ENCODE results near the gene PPARD. TPM values are rescaled to one million over a fixed set of nuclear protein-coding genes. Genes with fewer than 3 reads are reported as not detected.

PPARD gene
- total and polyA plus RNA-seq, 2 donors from 2014 or later, result 13.2 to 24.4 TPM

GRCh38 chr6:35419961-35420360, 77.6 kb downstream of the PPARD start:
- H3K9me3 ChIP-seq (ENCODE audit: control insufficient read depth in 2 of 3, insufficient read depth in 1 of 3, low read length in 3 of 3), result no peaks in the 10 kb centered on the region
- H3K36me3 ChIP-seq (ENCODE audit: control insufficient read depth in 2 of 3, insufficient read depth in 3 of 3, low read length in 3 of 3), result peaks cover 0 to 25% (median 11%) of the 10 kb centered on the region in 3 donors
- H3K27ac ChIP-seq (ENCODE audit: low read depth in 2 of 2, low read length in 2 of 2), result no peak overlapping the region
- intact Hi-C loops (cut with DNase I), result no loop called here
- peaks cover 0 to under 1% (median 0%) of the 10 kb centered on the region in 3 donors for H3K4me1 ChIP-seq (ENCODE audit: control insufficient read depth in 2 of 3, insufficient read depth in 2 of 3, low read depth in 1 of 3, low read length in 3 of 3)
- FAIRE-seq (no peak), DNase-seq (no peak)
- no peak overlapping the region for H3K9ac ChIP-seq (ENCODE audit: low read length in 3 of 3)
- H3K27me3 ChIP-seq (ENCODE audit: control insufficient read depth, insufficient read depth, low read length), result no peaks in the 10 kb centered on the region
- H3K4me3 ChIP-seq (ENCODE audit: low read length in 3 of 3), result no peak overlapping the region
- TF ChIP-seq CTCF (IDR thresholded peaks at IDR 0.05; ENCODE audit: borderline replicate concordance, extremely low read depth, insufficient read depth), result no peak

- FAIRE-seq (no peak), DNase-seq (no peak)
- H3K27ac ChIP-seq (ENCODE audit: low read depth in 2 of 2, low read length in 2 of 2), result no peak overlapping the region
Measured at GRCh38 chr6:35425284-35425683, 82.9 kb downstream of the PPARD start.

GRCh38 chr6:35426074-35426473, 83.7 kb downstream of the PPARD start:
- peaks cover 0 to 16% (median 10%) of the 10 kb centered on the region in 3 donors for H3K36me3 ChIP-seq (ENCODE audit: control insufficient read depth in 2 of 3, insufficient read depth in 3 of 3, low read length in 3 of 3)
- no peak overlapping the region for H3K27ac ChIP-seq (ENCODE audit: low read depth in 2 of 2, low read length in 2 of 2)
- H3K27me3 ChIP-seq (ENCODE audit: control insufficient read depth, insufficient read depth, low read length), result no peaks in the 10 kb centered on the region
- intact Hi-C loops (cut with DNase I), result no loop called here
- TF ChIP-seq CTCF (IDR thresholded peaks at IDR 0.05; ENCODE audit: borderline replicate concordance, extremely low read depth, insufficient read depth), result no peak
- no peak overlapping the region for H3K9ac ChIP-seq (ENCODE audit: low read length in 3 of 3)
- peaks cover 0 to 7% (median 3%) of the 10 kb centered on the region in 3 donors for H3K9me3 ChIP-seq (ENCODE audit: control insufficient read depth in 2 of 3, insufficient read depth in 1 of 3, low read length in 3 of 3)
- DNase-seq (no peak), FAIRE-seq (no peak)
- no peaks in the 10 kb centered on the region for H3K4me1 ChIP-seq (ENCODE audit: control insufficient read depth in 2 of 3, insufficient read depth in 2 of 3, low read depth in 1 of 3, low read length in 3 of 3)
- H3K4me3 ChIP-seq (ENCODE audit: low read length in 3 of 3), result no peak overlapping the region

More at GRCh38 chr6:35425284-35425683, 82.9 kb downstream of the PPARD start:
- Histone ChIP-seq H3K27me3 (ENCODE audit: control insufficient read depth, insufficient read depth, low read length) (no peaks in the 10 kb centered on the region), H3K4me3 (ENCODE audit: low read length in 3 of 3) (no peak overlapping the region), H3K4me1 (ENCODE audit: control insufficient read depth in 2 of 3, insufficient read depth in 2 of 3, low read depth in 1 of 3, low read length in 3 of 3) (no peaks in the 10 kb centered on the region), H3K36me3 (ENCODE audit: control insufficient read depth in 2 of 3, insufficient read depth in 3 of 3, low read length in 3 of 3) (peaks cover 0 to 16% (median 10%) of the 10 kb centered on the region in 3 donors), H3K9ac (ENCODE audit: low read length in 3 of 3) (no peak overlapping the region), H3K9me3 (ENCODE audit: control insufficient read depth in 2 of 3, insufficient read depth in 1 of 3, low read length in 3 of 3) (peaks cover 0 to 7% (median 3%) of the 10 kb centered on the region in 3 donors)
- intact Hi-C loops (cut with DNase I), result no loop called here
- no peak for TF ChIP-seq CTCF (IDR thresholded peaks at IDR 0.05; ENCODE audit: borderline replicate concordance, extremely low read depth, insufficient read depth)

GRCh38 chr6:35427435-35427834, 85.1 kb downstream of the PPARD start:
- no peak for TF ChIP-seq CTCF (IDR thresholded peaks at IDR 0.05; ENCODE audit: borderline replicate concordance, extremely low read depth, insufficient read depth)
- Histone ChIP-seq H3K4me3 (ENCODE audit: low read length in 3 of 3) (no peak overlapping the region), H3K36me3 (ENCODE audit: control insufficient read depth in 2 of 3, insufficient read depth in 3 of 3, low read length in 3 of 3) (peaks cover 0 to 7% (median 4%) of the 10 kb centered on the region in 3 donors), H3K4me1 (ENCODE audit: control insufficient read depth in 2 of 3, insufficient read depth in 2 of 3, low read depth in 1 of 3, low read length in 3 of 3) (no peaks in the 10 kb centered on the region), H3K9me3 (ENCODE audit: control insufficient read depth in 2 of 3, insufficient read depth in 1 of 3, low read length in 3 of 3) (peaks cover 0 to 7% (median 3%) of the 10 kb centered on the region in 3 donors), H3K27ac (ENCODE audit: low read depth in 2 of 2, low read length in 2 of 2) (no peak overlapping the region), H3K9ac (ENCODE audit: low read length in 3 of 3) (no peak overlapping the region), H3K27me3 (ENCODE audit: control insufficient read depth, insufficient read depth, low read length) (no peaks in the 10 kb centered on the region)
- intact Hi-C loops (cut with DNase I), result no loop called here
- DNase-seq (no peak), FAIRE-seq (no peak)
